Measurements from ENCODE around the gene HMGN4. TPM values are rescaled to one million over a fixed set of nuclear protein-coding genes. Genes with fewer than 3 reads are reported as not detected.

HMGN4 gene
- total RNA-seq, 2 donors from 2014 or later: 53.5 to 83.0 TPM

GRCh38 chr6:26568601-26569432 is 30.7 kb downstream of the HMGN4 start:
- DNase-seq (ENCODE audit: low spot score): peak; percentile 93
- Histone ChIP-seq H3K27ac (peak overlapping the region; percentile 41 to 49), H3K36me3 (no peaks in the 10 kb centered on the region), H3K9me3 (no peaks in the 10 kb centered on the region), H3K4me3 (peak overlapping the region; percentile 29 to 32), H3K4me1 (replicated peaks) (no peaks in the 10 kb centered on the region), H3K27me3 (replicated peaks; ENCODE audit: insufficient read depth) (no peaks in the 10 kb centered on the region)
- intact Hi-C loops (cut with DNase I): no loop called here
- WGBS: 5% methylated on average over 34 of the region's 34 CpGs
- TF ChIP-seq POLR2AphosphoS5 (IDR thresholded peaks at IDR 0.05): peak; percentile 94
- TF ChIP-seq CTCF (IDR thresholded peaks at IDR 0.05): no peak
- no peak for TF ChIP-seq POLR2A (IDR thresholded peaks at IDR 0.05)

- Histone ChIP-seq H3K9me3 (no peaks in the 10 kb centered on the region), H3K36me3 (no peaks in the 10 kb centered on the region), H3K27ac (no peak overlapping the region), H3K4me1 (replicated peaks) (no peaks in the 10 kb centered on the region), H3K4me3 (no peak overlapping the region), H3K27me3 (replicated peaks; ENCODE audit: insufficient read depth) (no peaks in the 10 kb centered on the region)
- 9% methylated on average over 2 of the region's 2 CpGs for WGBS
- TF ChIP-seq POLR2AphosphoS5 (IDR thresholded peaks at IDR 0.05) (no peak), POLR2A (IDR thresholded peaks at IDR 0.05) (no peak), CTCF (IDR thresholded peaks at IDR 0.05) (no peak)
- DNase-seq (ENCODE audit: low spot score): no peak
- intact Hi-C loops (cut with DNase I): no loop called here
Observed at GRCh38 chr6:26569433-26569764, 31.2 kb downstream of the HMGN4 start.

- Histone ChIP-seq H3K27me3 (replicated peaks; ENCODE audit: insufficient read depth) (no peaks in the 10 kb centered on the region), H3K36me3 (no peaks in the 10 kb centered on the region), H3K4me3 (no peak overlapping the region), H3K4me1 (replicated peaks) (no peaks in the 10 kb centered on the region), H3K9me3 (no peaks in the 10 kb centered on the region), H3K27ac (no peak overlapping the region)
- TF ChIP-seq POLR2AphosphoS5 (IDR thresholded peaks at IDR 0.05): no peak
- no peak for TF ChIP-seq CTCF (IDR thresholded peaks at IDR 0.05)
- TF ChIP-seq POLR2A (IDR thresholded peaks at IDR 0.05): no peak
- no peak for DNase-seq (ENCODE audit: low spot score)
- WGBS: 80% methylated on average over 21 of the region's 21 CpGs
- intact Hi-C loops (cut with DNase I): no loop called here
Observed at GRCh38 chr6:26570027-26570809, 32.1 kb downstream of the HMGN4 start.

- TF ChIP-seq POLR2AphosphoS5 (IDR thresholded peaks at IDR 0.05) (peak; percentile 77), POLR2A (IDR thresholded peaks at IDR 0.05) (no peak)
- no peaks in the 10 kb centered on the region for H3K36me3 ChIP-seq
- peak overlapping the region; percentile 45 to 59 for H3K27ac ChIP-seq
- peak overlapping the region; percentile 30 to 36 for H3K4me3 ChIP-seq
- no peaks in the 10 kb centered on the region for H3K4me1 ChIP-seq (replicated peaks)
- WGBS: 7% methylated on average over 24 of the region's 24 CpGs
- no peaks in the 10 kb centered on the region for H3K9me3 ChIP-seq
- intact Hi-C loops (cut with DNase I): no loop called here
- H3K27me3 ChIP-seq (replicated peaks; ENCODE audit: insufficient read depth): no peaks in the 10 kb centered on the region
- DNase-seq (ENCODE audit: low spot score): peak; percentile 42
Observed at GRCh38 chr6:26571592-26572296, 33.6 kb downstream of the HMGN4 start.

- WGBS: 64% methylated on average over 10 of the region's 10 CpGs
- no peaks in the 10 kb centered on the region for H3K9me3 ChIP-seq
Observed at GRCh38 chr6:26575494-26575939, 37.4 kb downstream of the HMGN4 start.

More at GRCh38 chr6:26575494-26575939, 37.4 kb downstream of the HMGN4 start:
- no peak overlapping the region for H3K27ac ChIP-seq
- TF ChIP-seq CTCF (IDR thresholded peaks at IDR 0.05): no peak
- no peak for TF ChIP-seq POLR2A (IDR thresholded peaks at IDR 0.05)
- TF ChIP-seq POLR2AphosphoS5 (IDR thresholded peaks at IDR 0.05): no peak
- no peaks in the 10 kb centered on the region for H3K27me3 ChIP-seq (replicated peaks; ENCODE audit: insufficient read depth)
- no peak for DNase-seq (ENCODE audit: low spot score)
- no peak overlapping the region for H3K4me3 ChIP-seq
- no peaks in the 10 kb centered on the region for H3K36me3 ChIP-seq
- no peaks in the 10 kb centered on the region for H3K4me1 ChIP-seq (replicated peaks)
- intact Hi-C loops (cut with DNase I): no loop called here

Data from prostate gland (tissue), 2 donors.